Keratinocyte (primary cell): ENCODE results near the gene MFNG. TPM values are rescaled to one million over a fixed set of nuclear protein-coding genes. Genes with fewer than 3 reads are reported as not detected.
A peak's percentile ranks its signal among the peaks of the same experiment; 100 is the strongest.

Source experiments
- DNase-seq: peaks from one replicate; pipeline ENCODE4 v3.0.0-alpha.2; 2011; ENCODE audit warnings: low read depth, missing footprints, low spot score
- FAIRE-seq: peaks from 2 replicates; lab custom pipeline; 2011; peaks lifted over from hg19 to GRCh38; lab: Jason Lieb, UNC
- H2AFZ ChIP-seq: 2 replicates; pipeline ENCODE4 v1.6.0; 2012; ENCODE audit warnings: low read length, control low read depth, inconsistent platforms; ENCODE audit not compliant: control insufficient read depth
- H3K27ac ChIP-seq: 2 replicates; pipeline ENCODE4 v1.5.1; 2011; ENCODE audit warnings: low read length; ENCODE audit not compliant: control insufficient read depth, insufficient read depth
- H3K27me3 ChIP-seq: 3 replicates; pipeline ENCODE4 v1.6.0; 2011; ENCODE audit warnings: low read length; ENCODE audit not compliant: control insufficient read depth, insufficient read depth; ENCODE audit errors: extremely low read depth
- H3K36me3 ChIP-seq, 2 experiments: 2 replicates in 1 of 2; 3 replicates in 1 of 2; pipeline ENCODE4 v1.5.1; 2011; ENCODE audit warnings: low read length in 2 of 2, mild to moderate bottlenecking in 1 of 2; ENCODE audit not compliant: control insufficient read depth in 2 of 2, insufficient read depth in 2 of 2; ENCODE audit errors: extremely low read depth in 1 of 2
- H3K4me1 ChIP-seq: 3 replicates; pipeline ENCODE4 v1.5.1; 2011; ENCODE audit warnings: low read length; ENCODE audit not compliant: control insufficient read depth, insufficient read depth; ENCODE audit errors: extremely low read depth
- H3K4me2 ChIP-seq: 3 replicates; pipeline ENCODE4 v1.6.0; 2011; ENCODE audit warnings: low read depth, low read length; ENCODE audit not compliant: control insufficient read depth, insufficient read depth; ENCODE audit errors: extremely low read depth
- H3K4me3 ChIP-seq, 3 experiments: fragments of 200-600 bp in 1 of 3; sonication (generic) in 1 of 3; 2 replicates in 2 of 3; 3 replicates in 1 of 3; pipeline ENCODE4 v1.5.1; 2011 to 2016; ENCODE audit warnings: low read length in 3 of 3, mild to moderate bottlenecking in 3 of 3, control low read depth in 2 of 3, inconsistent platforms in 1 of 3, low read depth in 1 of 3, mixed read lengths in 1 of 3, mixed run types in 1 of 3, moderate library complexity in 1 of 3; ENCODE audit not compliant: control insufficient read depth in 2 of 3, insufficient read depth in 2 of 3; ENCODE audit errors: extremely low read depth in 1 of 3
- H3K79me2 ChIP-seq: 2 replicates; pipeline ENCODE4 v1.6.0; 2012; ENCODE audit warnings: low read length; ENCODE audit not compliant: control insufficient read depth, insufficient read depth
- H3K9ac ChIP-seq: 3 replicates; pipeline ENCODE4 v1.6.0; 2011; ENCODE audit warnings: low read length; ENCODE audit not compliant: control insufficient read depth, insufficient read depth; ENCODE audit errors: extremely low read depth
- H3K9me1 ChIP-seq: 3 replicates; pipeline ENCODE4 v1.6.0; 2011; ENCODE audit warnings: low read length; ENCODE audit not compliant: control insufficient read depth, insufficient read depth; ENCODE audit errors: extremely low read depth
- H3K9me3 ChIP-seq: 2 replicates; pipeline ENCODE4 v1.5.1; 2012; ENCODE audit warnings: low read depth, low read length; ENCODE audit not compliant: control insufficient read depth
- H4K20me1 ChIP-seq: 3 replicates; pipeline ENCODE4 v1.6.0; 2011; ENCODE audit warnings: low read length; ENCODE audit not compliant: control insufficient read depth, insufficient read depth; ENCODE audit errors: extremely low read depth
- CTCF ChIP-seq, 3 experiments: IDR thresholded peaks in 1 of 3; conservative IDR thresholded peaks in 1 of 3; optimal IDR thresholded peaks in 1 of 3; 2 replicates in 2 of 3; 3 replicates in 1 of 3; pipeline versions ENCODE3 to v1.5.1; 2011; ENCODE audit warnings: low read length in 3 of 3, mild to moderate bottlenecking in 3 of 3, moderate library complexity in 2 of 3, control low read depth in 1 of 3, inconsistent platforms in 1 of 3; ENCODE audit not compliant: insufficient read depth in 2 of 3; ENCODE audit errors: extremely low read depth in 1 of 3
- EZH2 ChIP-seq: IDR thresholded peaks from one replicate; pipeline ENCODE4 v1.6.1; 2012; ENCODE audit warnings: inconsistent platforms, mild to moderate bottlenecking, low read length, moderate library complexity
- dilution Hi-C: fragments of 300-500 bp; cut with MboI; formaldehyde crosslinking; loops from one replicate; pipeline ENCODE4 v1.7.0; 2020; ENCODE audit warnings: low sequenced_read_pairs; ENCODE audit not compliant: extremely low pct_ligation_motif_present
- polyA plus RNA-seq, 5 experiments: library from polyadenylated mRNA; depleted of rRNA in 3 of 5; stranded (reverse) in 3 of 5; stranded (forward) in 1 of 5; unstranded in 1 of 5; fragments of >200 nt; gene quantifications; 1 replicate in 1 of 5; 2 replicates in 3 of 5; 3 replicates in 1 of 5; pipeline versions ENCODE4 v1.2.1 to v1.2.3, GENCODE V29; 2011 to 2012; ENCODE audit warnings: missing spikeins in 2 of 5, low read depth in 1 of 5, low replicate concordance in 1 of 5

Gene MFNG
- polyA plus RNA-seq, 1 donor (not counting 4 experiments of a cell fraction or from before 2014, with no cell fraction given): 5.9 TPM

- peaks cover 2% of the 10 kb centered on the region for H3K9me3 ChIP-seq
- no peaks in the 10 kb centered on the region for H3K9me1 ChIP-seq
- H3K36me3 ChIP-seq: no peaks in the 10 kb centered on the region
- H3K27ac ChIP-seq: no peak overlapping the region
- no peaks in the 10 kb centered on the region for H4K20me1 ChIP-seq
- no peaks in the 10 kb centered on the region for H3K4me1 ChIP-seq
- H3K9ac ChIP-seq: no peak overlapping the region
- TF ChIP-seq EZH2 (no peak), CTCF (optimal IDR thresholded peaks at IDR 0.05 in 1 of 3, IDR thresholded peaks at IDR 0.05 in 1 of 3, conservative IDR thresholded peaks at IDR 0.05 in 1 of 3; ENCODE audit: extremely low read depth in 1 of 3, insufficient read depth in 2 of 3, low read length in 3 of 3) (no peak)
- FAIRE-seq (no peak), DNase-seq (no peak)
- H3K27me3 ChIP-seq: no peaks in the 10 kb centered on the region
- no peaks in the 10 kb centered on the region for H3K79me2 ChIP-seq
- dilution Hi-C loops: no loop called here
- H3K4me2 ChIP-seq: no peak overlapping the region
- H3K4me3 ChIP-seq: no peak overlapping the region
- H2AFZ ChIP-seq: no peak overlapping the region
Measured at GRCh38 chr22:37443086-37443485, 43.1 kb downstream of the MFNG start.

DNA sequence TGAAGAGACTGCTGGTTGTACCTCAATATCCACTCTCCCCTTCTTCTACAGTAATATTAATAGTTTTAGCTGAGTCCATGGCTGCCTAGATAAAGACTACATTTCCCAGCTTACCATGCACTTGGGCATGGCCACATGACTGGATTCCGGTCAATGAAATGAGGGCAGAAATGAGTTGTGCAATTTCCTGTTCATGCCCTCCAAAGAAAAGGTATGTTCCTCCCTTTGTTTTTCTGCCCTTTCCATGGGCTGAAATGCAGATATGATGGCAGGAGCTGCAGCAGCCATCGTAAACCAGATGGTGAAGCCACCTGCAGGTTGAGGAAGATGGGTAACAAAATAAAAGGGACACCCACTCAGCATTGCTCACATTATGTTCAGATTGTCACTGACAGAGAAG lies 43.6 kb downstream of the MFNG start:
- no peaks in the 10 kb centered on the region for H3K27me3 ChIP-seq
- dilution Hi-C loops: no loop called here
- no peak overlapping the region for H3K4me3 ChIP-seq
- H3K9me1 ChIP-seq: no peaks in the 10 kb centered on the region
- no peaks in the 10 kb centered on the region for H4K20me1 ChIP-seq
- H3K9me3 ChIP-seq: peaks cover 2% of the 10 kb centered on the region
- no peak overlapping the region for H3K9ac ChIP-seq
- TF ChIP-seq EZH2 (no peak), CTCF (optimal IDR thresholded peaks at IDR 0.05 in 1 of 3, IDR thresholded peaks at IDR 0.05 in 1 of 3, conservative IDR thresholded peaks at IDR 0.05 in 1 of 3; ENCODE audit: extremely low read depth in 1 of 3, insufficient read depth in 2 of 3, low read length in 3 of 3) (no peak)
- H2AFZ ChIP-seq: no peak overlapping the region
- FAIRE-seq: peak; percentile 84
- no peaks in the 10 kb centered on the region for H3K36me3 ChIP-seq
- no peaks in the 10 kb centered on the region for H3K79me2 ChIP-seq
- no peak overlapping the region for H3K27ac ChIP-seq
- no peaks in the 10 kb centered on the region for H3K4me1 ChIP-seq
- DNase-seq: no peak
- peak overlapping the region; percentile 46 for H3K4me2 ChIP-seq
